PFSK-1 (cell line): ENCODE measurements around the gene SPATA46.

Experiments
- FOXP2 ChIP-seq: optimal IDR thresholded peaks from 2 replicates; pipeline ENCODE3; 2011; ENCODE audit warnings: borderline replicate concordance, control low read depth, inconsistent platforms; ENCODE audit not compliant: insufficient read depth; ENCODE audit errors: extremely low read length, extremely low read depth
- POLR2AphosphoS5 ChIP-seq: IDR thresholded peaks from 2 replicates; pipeline ENCODE4 v1.6.1; 2012; ENCODE audit warnings: low read depth, mild to moderate bottlenecking, control low read depth, low read length, moderate library complexity
- REST ChIP-seq, 2 experiments: IDR thresholded peaks; 2 replicates each; pipeline versions ENCODE4 v1.6.1 to v1.8.0; 2011 to 2012; ENCODE audit warnings: low read depth in 2 of 2, low read length in 2 of 2, control low read depth in 1 of 2, inconsistent platforms in 1 of 2, mild to moderate bottlenecking in 1 of 2, moderate library complexity in 1 of 2; ENCODE audit not compliant: insufficient read depth in 1 of 2
- SIN3A ChIP-seq: IDR thresholded peaks from 2 replicates; pipeline ENCODE4 v1.6.1; 2012; ENCODE audit warnings: mild to moderate bottlenecking, low read length, moderate library complexity, borderline replicate concordance; ENCODE audit not compliant: insufficient read depth
- TAF1 ChIP-seq: IDR thresholded peaks from 2 replicates; pipeline ENCODE4 v1.6.1; 2012; ENCODE audit warnings: low read length, control low read depth, borderline replicate concordance; ENCODE audit not compliant: insufficient read depth

SPATA46 gene

GRCh38 chr1:162381383-162381782 is 4.7 kb upstream of the SPATA46 start, which contains the start of gene C1orf226:
Gene C1orf226, plus strand, starts transcription at chr1:162381728. Its CDS starts 174 bp downstream, at chr1:162381902.
- TF ChIP-seq POLR2AphosphoS5 (no peak), SIN3A (no peak), FOXP2 (no peak), REST (IDR thresholded peaks at IDR 0.05; ENCODE audit: insufficient read depth in 1 of 2, low read depth in 2 of 2, low read length in 2 of 2) (no peak), TAF1 (no peak)

DNA sequence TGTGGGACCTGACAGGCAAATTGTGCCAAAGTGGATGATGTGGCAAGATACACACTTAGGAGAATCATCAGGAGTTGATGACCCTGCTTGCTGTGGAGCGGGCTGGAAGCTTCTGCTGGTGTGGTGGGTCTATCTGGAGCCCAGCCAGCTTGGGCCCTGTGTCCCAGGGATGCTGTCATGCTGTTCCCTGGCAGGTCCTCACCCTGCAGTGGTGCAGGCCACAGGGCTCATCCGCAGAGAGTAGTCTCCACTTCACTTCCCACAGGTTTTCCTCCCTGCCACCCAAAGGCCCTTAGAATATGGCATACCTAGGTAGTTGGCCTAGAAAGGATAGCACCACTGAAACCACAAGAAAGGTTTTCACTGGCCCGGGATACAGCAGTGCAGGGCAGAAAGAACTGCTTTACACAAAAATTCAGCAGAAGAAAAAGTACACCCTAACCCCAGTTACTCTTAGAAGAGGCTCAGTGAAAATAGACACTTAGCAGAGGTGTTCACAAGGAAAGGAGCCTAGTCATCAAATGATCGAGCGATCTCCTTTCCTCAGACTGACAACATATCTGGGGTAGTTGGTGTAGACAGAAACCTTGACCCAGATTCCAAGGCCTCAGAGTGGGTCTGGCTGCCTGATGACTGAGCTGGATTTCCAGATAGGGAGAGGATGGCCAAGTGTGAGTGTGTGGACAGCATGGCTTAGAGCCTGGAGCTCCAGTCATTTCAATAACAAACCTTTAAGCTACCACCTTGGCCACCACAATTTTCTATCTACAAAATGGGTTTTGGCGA is 3.6 kb upstream of the SPATA46 start:
- TF ChIP-seq POLR2AphosphoS5, result no peak
- TF ChIP-seq FOXP2, result no peak
- TF ChIP-seq TAF1, result no peak
- TF ChIP-seq SIN3A, result no peak
- TF ChIP-seq REST (IDR thresholded peaks at IDR 0.05; ENCODE audit: insufficient read depth in 1 of 2, low read depth in 2 of 2, low read length in 2 of 2), result no peak

DNA sequence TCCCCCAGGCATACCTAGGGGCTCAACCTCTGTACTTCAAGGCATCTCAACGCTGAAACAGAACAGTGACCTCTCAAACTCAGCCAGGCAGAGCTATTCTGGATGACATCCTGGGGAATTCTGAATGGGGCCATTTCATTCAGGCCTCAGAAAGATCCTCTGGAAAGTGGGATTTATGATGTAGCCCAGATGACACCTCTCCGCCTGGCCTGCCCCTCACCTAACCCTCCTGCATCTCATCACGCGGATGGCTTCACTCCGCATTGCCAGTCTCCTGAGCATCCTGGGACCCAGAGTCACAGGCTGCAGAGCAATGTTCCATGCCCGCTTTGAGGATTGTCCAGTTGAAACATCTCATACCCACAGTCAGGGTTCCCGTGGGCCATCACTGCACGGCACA is 1.2 kb downstream of the SPATA46 start:
- no peak for TF ChIP-seq TAF1
- no peak for TF ChIP-seq FOXP2
- no peak for TF ChIP-seq POLR2AphosphoS5
- TF ChIP-seq SIN3A, result no peak
- no peak for TF ChIP-seq REST (IDR thresholded peaks at IDR 0.05; ENCODE audit: insufficient read depth in 1 of 2, low read depth in 2 of 2, low read length in 2 of 2)

GRCh38 chr1:162374406-162374805 is 2.2 kb downstream of the SPATA46 start:
- no peak for TF ChIP-seq FOXP2

DNA sequence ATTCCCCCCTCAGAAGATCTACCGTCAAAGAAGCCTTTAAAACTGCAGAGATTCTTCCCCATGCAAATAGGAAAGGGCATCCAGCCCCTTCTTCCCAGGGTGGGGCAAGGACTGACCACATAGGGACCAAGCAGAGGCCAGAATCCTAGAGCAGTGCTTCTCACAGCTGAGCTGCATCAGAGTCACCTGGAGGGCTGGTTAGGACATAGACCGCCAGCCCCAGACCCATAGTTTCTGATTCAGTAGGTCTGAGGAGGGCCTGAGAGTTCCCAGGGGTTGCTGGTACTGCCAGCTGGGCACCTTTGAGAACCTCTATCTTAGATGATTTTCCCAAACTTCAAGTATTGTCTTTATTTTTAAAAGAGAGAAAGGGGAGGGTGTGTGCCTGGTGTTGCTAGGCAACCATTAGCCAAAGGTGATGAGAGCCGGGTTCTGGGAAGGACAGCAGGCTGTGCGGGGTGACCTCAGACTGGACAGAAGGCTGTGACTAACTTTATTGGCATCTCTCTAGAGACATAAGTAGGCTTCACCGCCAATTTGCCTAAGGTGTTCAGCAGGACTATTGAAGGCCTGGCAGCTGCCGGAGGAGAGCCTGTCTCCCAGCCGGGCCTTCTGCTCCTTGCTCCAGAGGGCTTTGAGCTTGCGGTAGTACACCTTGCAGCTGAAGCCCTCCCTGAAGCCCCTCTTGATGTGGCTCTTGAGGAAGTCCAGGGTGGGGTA is 3.0 kb downstream of the SPATA46 start:
- TF ChIP-seq REST (IDR thresholded peaks at IDR 0.05; ENCODE audit: insufficient read depth in 1 of 2, low read depth in 2 of 2, low read length in 2 of 2) (no peak), POLR2AphosphoS5 (no peak), TAF1 (no peak), FOXP2 (no peak), SIN3A (no peak)
